ENCODE results near the gene SNAPC2.
"Not testable (repeated sequence)": the region's sequence is repeated elsewhere in the genome, so short reads cannot be mapped to it uniquely, and the experiment has no call there.

Gene SNAPC2

GRCh38 chr19:7953060-7953459 is 32.9 kb downstream of the SNAPC2 start:
- ChIA-PET CTCF (no interaction called here), POLR2A (interaction anchor here (2.8 kb wide), 1 partner anchor 9 kb away, joined by 15 read pairs; the partner anchor contains the start of gene TIMM44)
- no peak for DNase-seq (ENCODE audit: extremely low spot score)

GRCh38 chr19:7953576-7953975 is 33.4 kb downstream of the SNAPC2 start:
- ChIA-PET CTCF (no interaction called here), POLR2A (interaction anchor here (2.8 kb wide), 1 partner anchor 10 kb away, joined by 15 read pairs; the partner anchor contains the start of gene TIMM44)
- TF ChIP-seq FOXM1 (IDR thresholded peaks at IDR 0.05; ENCODE audit: borderline replicate concordance) (no peak), NFRKB (IDR thresholded peaks at IDR 0.05) (no peak), BHLHE40 (IDR thresholded peaks at IDR 0.05; ENCODE audit: borderline replicate concordance) (no peak), ELF4 (IDR thresholded peaks at IDR 0.05) (no peak), TARDBP (IDR thresholded peaks at IDR 0.05) (no peak), SP1 (IDR thresholded peaks at IDR 0.05) (no peak), CTBP1 (IDR thresholded peaks at IDR 0.05; ENCODE audit: borderline replicate concordance) (no peak), FOXK2 (IDR thresholded peaks at IDR 0.05) (no peak), ARNT (IDR thresholded peaks at IDR 0.05) (no peak), HDGF (IDR thresholded peaks at IDR 0.05; ENCODE audit: borderline replicate concordance) (no peak), L3MBTL2 (conservative IDR thresholded peaks at IDR 0.05) (no peak), LEF1 (IDR thresholded peaks at IDR 0.05; ENCODE audit: borderline replicate concordance) (no peak), FOXA1 (IDR thresholded peaks at IDR 0.05) (no peak), ZNF384 (IDR thresholded peaks at IDR 0.05) (no peak), SUZ12 (IDR thresholded peaks at IDR 0.05) (no peak)
- TF ChIP-seq, protein P1, sequence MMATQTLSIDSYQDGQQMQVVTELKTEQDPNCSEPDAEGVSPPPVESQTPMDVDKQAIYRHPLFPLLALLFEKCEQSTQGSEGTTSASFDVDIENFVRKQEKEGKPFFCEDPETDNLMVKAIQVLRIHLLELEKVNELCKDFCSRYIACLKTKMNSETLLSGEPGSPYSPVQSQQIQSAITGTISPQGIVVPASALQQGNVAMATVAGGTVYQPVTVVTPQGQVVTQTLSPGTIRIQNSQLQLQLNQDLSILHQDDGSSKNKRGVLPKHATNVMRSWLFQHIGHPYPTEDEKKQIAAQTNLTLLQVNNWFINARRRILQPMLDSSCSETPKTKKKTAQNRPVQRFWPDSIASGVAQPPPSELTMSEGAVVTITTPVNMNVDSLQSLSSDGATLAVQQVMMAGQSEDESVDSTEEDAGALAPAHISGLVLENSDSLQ (IDR thresholded peaks at IDR 0.05), result no peak
- DNase-seq (ENCODE audit: extremely low spot score), result no peak

More at GRCh38 chr19:7953060-7953459, 32.9 kb downstream of the SNAPC2 start:
- TF ChIP-seq FOXA1 (IDR thresholded peaks at IDR 0.05) (no peak), ZNF384 (IDR thresholded peaks at IDR 0.05) (no peak), CTBP1 (IDR thresholded peaks at IDR 0.05; ENCODE audit: borderline replicate concordance) (no peak), HDGF (IDR thresholded peaks at IDR 0.05; ENCODE audit: borderline replicate concordance) (no peak), FOXM1 (IDR thresholded peaks at IDR 0.05; ENCODE audit: borderline replicate concordance) (no peak), FOXK2 (IDR thresholded peaks at IDR 0.05) (no peak), L3MBTL2 (conservative IDR thresholded peaks at IDR 0.05) (no peak), TARDBP (IDR thresholded peaks at IDR 0.05) (no peak), BHLHE40 (IDR thresholded peaks at IDR 0.05; ENCODE audit: borderline replicate concordance) (no peak), SUZ12 (IDR thresholded peaks at IDR 0.05) (no peak), LEF1 (IDR thresholded peaks at IDR 0.05; ENCODE audit: borderline replicate concordance) (no peak), ELF4 (IDR thresholded peaks at IDR 0.05) (no peak), SP1 (IDR thresholded peaks at IDR 0.05) (no peak), ARNT (IDR thresholded peaks at IDR 0.05) (no peak), NFRKB (IDR thresholded peaks at IDR 0.05) (no peak)
- TF ChIP-seq, protein P1 (IDR thresholded peaks at IDR 0.05), result no peak

GRCh38 chr19:7955696-7956095 is 35.6 kb downstream of the SNAPC2 start:
- TF ChIP-seq BHLHE40 (IDR thresholded peaks at IDR 0.05; ENCODE audit: borderline replicate concordance), result no peak
- TF ChIP-seq SP1 (IDR thresholded peaks at IDR 0.05), result no peak
- CTCF ChIA-PET, result no interaction called here
- POLR2A ChIA-PET, result interaction anchor here (0.6 kb wide), 1 partner anchor 12 kb away, joined by 3 read pairs; the partner anchor contains the start of gene TIMM44
- no peak for DNase-seq (ENCODE audit: extremely low spot score)

DNA sequence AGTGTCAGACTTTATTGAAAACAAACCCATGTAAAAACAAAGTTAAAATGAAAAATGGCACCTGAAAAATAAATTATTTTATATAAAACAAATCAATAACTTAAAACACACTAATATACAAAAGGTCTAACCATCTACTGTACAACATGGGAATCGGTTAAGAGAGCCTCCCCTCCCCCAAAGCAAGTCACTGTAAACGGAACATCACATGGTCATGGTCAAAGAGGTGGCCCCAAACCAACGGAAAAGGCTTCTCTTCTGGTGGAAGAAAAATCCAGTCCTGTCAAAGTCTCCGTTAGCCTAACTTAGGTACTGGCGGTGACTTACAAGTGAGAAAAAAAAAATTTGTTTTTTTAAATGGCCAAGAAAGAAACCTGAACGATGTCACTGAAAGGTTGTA is 39.1 kb downstream of the SNAPC2 start:
- CTCF ChIA-PET, result interaction anchor here (2.1 kb wide), 1 partner anchor 14 kb away, joined by 6 read pairs; no protein-coding TSS in a partner anchor
- no peak for TF ChIP-seq FOXA1 (IDR thresholded peaks at IDR 0.05)
- POLR2A ChIA-PET, result interaction anchor here (1.2 kb wide), 1 partner anchor 16 kb away, joined by 5 read pairs; the partner anchor contains the start of gene TIMM44
- DNase-seq (ENCODE audit: extremely low spot score), result no peak

DNA sequence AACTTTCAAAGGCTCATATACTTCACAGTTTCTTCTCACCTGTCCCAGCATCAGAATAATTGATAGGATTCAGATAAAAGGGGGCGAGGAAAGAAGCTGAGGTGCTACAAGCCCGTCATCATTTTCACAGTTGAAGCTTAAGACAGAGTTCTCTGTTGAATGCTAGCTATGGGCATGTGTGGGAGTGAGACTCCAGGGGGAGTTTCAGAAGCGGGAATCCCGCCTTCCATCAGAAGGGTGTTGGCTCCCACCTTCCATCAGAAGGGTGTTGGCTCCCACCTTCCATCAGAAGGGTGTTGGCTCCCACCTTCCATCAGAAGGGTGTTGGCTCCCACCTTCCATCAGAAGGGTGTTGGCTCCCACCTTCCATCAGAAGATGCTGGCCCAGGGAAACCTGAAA is 40.9 kb downstream of the SNAPC2 start:
- DNase-seq (ENCODE audit: extremely low spot score); POLR2A ChIA-PET: not testable (repeated sequence)
- CTCF ChIA-PET, result interaction anchor here (2.1 kb wide), 1 partner anchor 16 kb away, joined by 6 read pairs; no protein-coding TSS in a partner anchor

GRCh38 chr19:7961920-7962626 is 41.9 kb downstream of the SNAPC2 start:
- DNase-seq (ENCODE audit: extremely low spot score), result no peak
- POLR2A ChIA-PET, result no interaction called here
- TF ChIP-seq L3MBTL2 (conservative IDR thresholded peaks at IDR 0.05) (no peak), BHLHE40 (IDR thresholded peaks at IDR 0.05; ENCODE audit: borderline replicate concordance) (no peak), ARNT (IDR thresholded peaks at IDR 0.05) (no peak), LEF1 (IDR thresholded peaks at IDR 0.05; ENCODE audit: borderline replicate concordance) (no peak), SUZ12 (IDR thresholded peaks at IDR 0.05) (no peak), FOXM1 (IDR thresholded peaks at IDR 0.05; ENCODE audit: borderline replicate concordance) (no peak), HDGF (IDR thresholded peaks at IDR 0.05; ENCODE audit: borderline replicate concordance) (no peak)
- TF ChIP-seq, protein P1 (IDR thresholded peaks at IDR 0.05), result no peak
- CTCF ChIA-PET, result no interaction called here

Measured in HEK293T (cell line).